HG02759 (cell line): ENCODE measurements around the gene VPS35L.

Experiments
- ATAC-seq: cut with Tn5 transposase; IDR thresholded peaks from one replicate; pipeline ENCODE4 v1.9.1; 2021; ENCODE audit warnings: mild to moderate bottlenecking, moderate library complexity; ENCODE audit not compliant: unreplicated experiment

Gene VPS35L

GRCh38 chr16:19690196-19690595 lies 134.7 kb downstream of the VPS35L start:
- ATAC-seq: no peak

- no peak for ATAC-seq
Measured at GRCh38 chr16:19691161-19691711, 135.7 kb downstream of the VPS35L start.

GRCh38 chr16:19694989-19695388 lies 139.5 kb downstream of the VPS35L start:
- ATAC-seq: no peak

- ATAC-seq: no peak
Measured at GRCh38 chr16:19696328-19696727, 140.8 kb downstream of the VPS35L start.

GRCh38 chr16:19696961-19697360 lies 141.5 kb downstream of the VPS35L start:
- no peak for ATAC-seq

GRCh38 chr16:19697756-19698318 lies 142.3 kb downstream of the VPS35L start:
- no peak for ATAC-seq

GRCh38 chr16:19698480-19699465 lies 143.3 kb downstream of the VPS35L start:
- ATAC-seq: no peak

- ATAC-seq: no peak
Measured at GRCh38 chr16:19699472-19699871, 144.0 kb downstream of the VPS35L start.

GRCh38 chr16:19700319-19700781 lies 144.8 kb downstream of the VPS35L start:
- no peak for ATAC-seq

- no peak for ATAC-seq
Measured at GRCh38 chr16:19701091-19701490, 145.6 kb downstream of the VPS35L start.

GRCh38 chr16:19703172-19703889 lies 147.8 kb downstream of the VPS35L start:
- no peak for ATAC-seq

GRCh38 chr16:19704321-19705145 lies 149.0 kb downstream of the VPS35L start:
- no peak for ATAC-seq

GRCh38 chr16:19705146-19705501 lies 149.6 kb downstream of the VPS35L start:
- no peak for ATAC-seq

GRCh38 chr16:19705843-19706242 lies 150.3 kb downstream of the VPS35L start:
- no peak for ATAC-seq

- no peak for ATAC-seq
Measured at GRCh38 chr16:19706846-19707245, 151.3 kb downstream of the VPS35L start.

GRCh38 chr16:19707569-19708295 lies 152.2 kb downstream of the VPS35L start:
- no peak for ATAC-seq

GRCh38 chr16:19708296-19709205 lies 153.0 kb downstream of the VPS35L start:
- ATAC-seq: no peak

GRCh38 chr16:19709381-19710136 lies 154.1 kb downstream of the VPS35L start:
- ATAC-seq: no peak
